ENCODE data around the gene CELSR1. TPM values are rescaled to one million over a fixed set of nuclear protein-coding genes. Genes with fewer than 3 reads are reported as not detected.

CELSR1 gene
- total RNA-seq, 1 experiment from 2014 or later, result 22.6 TPM

GRCh38 chr22:46553189-46553588, 15.8 kb upstream of the CELSR1 start:
- Histone ChIP-seq H2AK5ac (ENCODE audit: insufficient read length, low read length) (no peak overlapping the region), H3K18ac (ENCODE audit: insufficient read length, low read depth, low read length) (no peak overlapping the region), H3K4me2 (ENCODE audit: insufficient read depth, insufficient read length, low read length) (no peak overlapping the region), H3K56ac (ENCODE audit: insufficient read length, low read depth, low read length) (no peak overlapping the region), H3K9me3 (ENCODE audit: control insufficient read depth, low read depth, low read length) (no peaks in the 10 kb centered on the region), H3K9ac (ENCODE audit: extremely low read depth, insufficient read length, low read length) (no peak overlapping the region), H4K20me1 (ENCODE audit: control insufficient read depth, insufficient read depth, insufficient read length) (no peaks in the 10 kb centered on the region), H2BK120ac (ENCODE audit: low read depth, low read length, poor library complexity, severe bottlenecking) (no peak overlapping the region), H4K91ac (ENCODE audit: insufficient read length, low read depth, low read length) (no peak overlapping the region), H2AFZ (ENCODE audit: low read length) (no peak overlapping the region), H2BK5ac (ENCODE audit: insufficient read length, low read length) (no peak overlapping the region), H3K79me2 (ENCODE audit: insufficient read depth, low read length) (no peaks in the 10 kb centered on the region), H3K4me1 (ENCODE audit: insufficient read depth, low read length) (no peaks in the 10 kb centered on the region), H4K8ac (replicated peaks; ENCODE audit: insufficient read length, low read depth, low read length) (no peak overlapping the region), H3T11ph (ENCODE audit: low read length) (no peak overlapping the region), H2BK15ac (ENCODE audit: low read depth, low read length) (no peak overlapping the region), H3K27ac (ENCODE audit: insufficient read length, low read depth, low read length) (no peak overlapping the region), H2BK12ac (ENCODE audit: insufficient read length, low read depth, low read length) (no peak overlapping the region), H3K23me2 (ENCODE audit: insufficient read length, low read depth, low read length, poor library complexity, severe bottlenecking) (no peaks in the 10 kb centered on the region), H3K79me1 (ENCODE audit: insufficient read depth, low read depth, low read length, poor library complexity, severe bottlenecking) (no peaks in the 10 kb centered on the region), H3K27me3 (ENCODE audit: insufficient read depth, low read length) (no peaks in the 10 kb centered on the region), H3K4ac (ENCODE audit: low read depth, low read length) (no peak overlapping the region), H4K5ac (ENCODE audit: insufficient read length, low read depth, low read length) (no peak overlapping the region), H3K23ac (ENCODE audit: insufficient read length, low read depth, low read length) (no peak overlapping the region), H3K14ac (ENCODE audit: insufficient read depth, low read length) (no peak overlapping the region), H2BK20ac (ENCODE audit: low read depth, low read length, poor library complexity, severe bottlenecking) (no peak overlapping the region)
- peaks cover 0 to 2% (median 2%) of the 10 kb centered on the region in 3 experiments; a peak in 1 of 7 replicates for H3K36me3 Mint-ChIP-seq (ENCODE audit: insufficient read depth in 1 of 3, low read depth in 3 of 3)
- WGBS (ENCODE audit: extremely low coverage, insufficient read length, low lambda C conversion rate), result no CpG with 5 or more reads among the region's 4 CpGs
- H3K27me3 Mint-ChIP-seq (ENCODE audit: low read depth), result peaks cover 43% of the 10 kb centered on the region
- no peak overlapping the region for H3K27ac Mint-ChIP-seq
- TF ChIP-seq CTCF (conservative IDR thresholded peaks at IDR 0.05), result no peak
- no peak for DNase-seq
- peaks cover 4 to 6% of the 10 kb centered on the region in 2 experiments for H3K9me3 Mint-ChIP-seq
- H3K4me3 Mint-ChIP-seq, result no peak overlapping the region
- H3K4me1 Mint-ChIP-seq, result no peaks in the 10 kb centered on the region

Data from H9 (cell line).